ENCODE measurements around the gene ZNF358.

The ZNF358 gene

GRCh38 chr19:7471696-7472615 lies 43.9 kb upstream of the ZNF358 start:
- Histone ChIP-seq H3K27ac (no peak overlapping the region), H3K36me3 (peaks cover 25 to 59% (median 48%) of the 10 kb centered on the region in 3 donors), H3K9me3 (no peaks in the 10 kb centered on the region), H3K27me3 (no peaks in the 10 kb centered on the region), H3K4me3 (no peak overlapping the region), H3K4me1 (no peaks in the 10 kb centered on the region)
- no peak for DNase-seq
- intact Hi-C loops (cut with DNase I; ENCODE audit: low total_unique reads), result no loop called here
- no peak for TF ChIP-seq CTCF (IDR thresholded peaks at IDR 0.05)

- DNase-seq, result no peak
- no peaks in the 10 kb centered on the region for H3K27me3 ChIP-seq
- H3K9me3 ChIP-seq, result no peaks in the 10 kb centered on the region
- H3K27ac ChIP-seq, result no peak overlapping the region
- no peak overlapping the region for H3K4me3 ChIP-seq
- TF ChIP-seq CTCF (IDR thresholded peaks at IDR 0.05), result no peak
- no peaks in the 10 kb centered on the region for H3K4me1 ChIP-seq
- peaks cover under 1 to 22% (median 15%) of the 10 kb centered on the region in 3 donors for H3K36me3 ChIP-seq
- intact Hi-C loops (cut with DNase I; ENCODE audit: low total_unique reads), result no loop called here
Observed at GRCh38 chr19:7475665-7476064, 40.2 kb upstream of the ZNF358 start.

- Histone ChIP-seq H3K4me1 (no peaks in the 10 kb centered on the region), H3K27ac (no peak overlapping the region), H3K36me3 (peaks cover 0 to 16% (median 9%) of the 10 kb centered on the region in 3 donors), H3K27me3 (no peaks in the 10 kb centered on the region), H3K9me3 (no peaks in the 10 kb centered on the region), H3K4me3 (no peak overlapping the region)
- DNase-seq, result no peak
- intact Hi-C loops (cut with DNase I; ENCODE audit: low total_unique reads), result no loop called here
- TF ChIP-seq CTCF (IDR thresholded peaks at IDR 0.05), result no peak
Observed at GRCh38 chr19:7476241-7476640, 39.7 kb upstream of the ZNF358 start.

- no peak for DNase-seq
Observed at GRCh38 chr19:7476777-7477494, 39.0 kb upstream of the ZNF358 start.

GRCh38 chr19:7477758-7478157 lies 38.1 kb upstream of the ZNF358 start:
- intact Hi-C loops (cut with DNase I; ENCODE audit: low total_unique reads), result no loop called here
- peaks cover 0 to 1% (median 0%) of the 10 kb centered on the region in 3 donors for H3K36me3 ChIP-seq
- no peaks in the 10 kb centered on the region for H3K27me3 ChIP-seq
- peaks cover 0 to under 1% (median 0%) of the 10 kb centered on the region in 4 donors for H3K4me1 ChIP-seq
- no peak overlapping the region for H3K4me3 ChIP-seq
- H3K9me3 ChIP-seq, result no peaks in the 10 kb centered on the region
- H3K27ac ChIP-seq, result no peak overlapping the region
- DNase-seq, result no peak
- TF ChIP-seq CTCF (IDR thresholded peaks at IDR 0.05), result no peak

More at GRCh38 chr19:7476777-7477494, 39.0 kb upstream of the ZNF358 start:
- Histone ChIP-seq H3K36me3 (peaks cover 0 to 9% (median 2%) of the 10 kb centered on the region in 3 donors), H3K4me3 (no peak overlapping the region), H3K27me3 (no peaks in the 10 kb centered on the region), H3K27ac (no peak overlapping the region), H3K9me3 (no peaks in the 10 kb centered on the region), H3K4me1 (no peaks in the 10 kb centered on the region)
- intact Hi-C loops (cut with DNase I; ENCODE audit: low total_unique reads), result no loop called here
- TF ChIP-seq CTCF (IDR thresholded peaks at IDR 0.05), result no peak

Data from tibial artery (tissue), 4 donors.